Measurements from ENCODE around the gene FAM117B.
A peak's percentile ranks its signal among the peaks of the same experiment; 100 is the strongest.

Gene FAM117B

DNA sequence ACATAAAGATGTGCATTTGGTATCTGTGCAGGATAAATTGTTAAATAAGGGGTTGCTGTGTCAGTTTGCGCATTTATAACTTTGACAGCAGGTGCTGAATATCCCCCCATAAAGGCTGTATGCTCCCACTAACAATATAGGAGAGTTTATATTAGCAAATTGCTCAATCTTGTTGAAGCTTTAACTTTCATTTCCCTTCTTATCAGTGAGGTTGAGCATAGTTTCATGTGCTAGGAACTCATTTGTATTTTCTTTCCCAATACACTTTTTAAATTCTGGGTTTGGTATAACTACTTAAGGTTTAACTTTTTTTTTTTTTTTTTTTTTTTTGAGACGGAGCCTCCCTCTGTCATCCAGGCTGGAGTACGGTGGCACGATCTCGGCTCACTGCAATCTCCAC is 89.0 kb downstream of the FAM117B start:
- Mint-ChIP-seq H3K27ac (no peak overlapping the region), H3K4me3 (no peak overlapping the region), H3K36me3 (ENCODE audit: low read depth) (peaks cover 10% of the 10 kb centered on the region), H3K27me3 (ENCODE audit: low read depth) (no peaks in the 10 kb centered on the region), H3K4me1 (ENCODE audit: low read depth) (no peaks in the 10 kb centered on the region), H3K9me3 (no peaks in the 10 kb centered on the region)
- DNase-seq (ENCODE audit: low spot score): no peak

DNA sequence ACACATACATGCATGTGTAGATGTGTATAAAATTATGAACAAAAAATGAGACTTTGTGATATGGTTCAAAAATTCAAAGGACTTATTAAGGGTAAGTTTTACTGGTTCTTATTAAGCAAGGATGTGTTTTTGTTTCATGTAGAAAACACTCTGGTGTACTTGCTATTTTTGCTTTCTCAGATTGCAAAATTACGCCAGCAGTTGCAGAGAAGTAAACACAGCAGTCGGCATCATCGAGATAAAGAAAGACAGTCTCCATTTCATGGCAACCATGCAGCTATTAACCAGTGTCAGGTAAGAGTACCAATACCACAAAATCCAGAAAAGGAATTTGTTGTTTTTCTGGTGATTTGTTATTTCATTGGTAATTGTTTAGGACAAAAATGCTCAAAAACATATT is 91.3 kb downstream of the FAM117B start:
- Mint-ChIP-seq H3K27me3 (ENCODE audit: low read depth) (no peaks in the 10 kb centered on the region), H3K4me1 (ENCODE audit: low read depth) (peaks cover 6% of the 10 kb centered on the region), H3K27ac (no peak overlapping the region), H3K9me3 (peaks cover 5% of the 10 kb centered on the region), H3K36me3 (ENCODE audit: low read depth) (peaks cover 20% of the 10 kb centered on the region), H3K4me3 (no peak overlapping the region)
- no peak for DNase-seq (ENCODE audit: low spot score)

DNA sequence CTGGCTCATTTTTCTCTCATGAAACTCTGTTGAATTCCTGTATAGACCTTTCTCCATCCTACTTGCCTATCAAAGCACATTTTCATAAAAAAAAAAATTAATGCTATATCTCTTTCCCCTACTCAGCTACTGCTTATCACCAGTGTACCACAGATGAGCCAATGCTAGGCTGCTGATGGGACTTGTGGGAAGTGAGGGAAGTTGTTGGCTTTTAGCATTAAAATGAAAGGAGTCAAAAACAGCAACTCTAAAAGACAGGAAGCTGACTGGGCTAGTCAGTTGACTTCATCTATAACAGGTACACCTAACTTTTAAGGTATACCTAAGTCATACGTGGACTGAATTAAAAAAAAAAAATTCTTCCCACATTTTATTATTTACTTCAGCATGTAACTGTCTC is 102.1 kb downstream of the FAM117B start:
- H3K36me3 Mint-ChIP-seq (ENCODE audit: low read depth): peaks cover 37% of the 10 kb centered on the region
- no peaks in the 10 kb centered on the region for H3K4me1 Mint-ChIP-seq (ENCODE audit: low read depth)
- H3K4me3 Mint-ChIP-seq: no peak overlapping the region
- peaks cover 22% of the 10 kb centered on the region for H3K9me3 Mint-ChIP-seq
- no peaks in the 10 kb centered on the region for H3K27me3 Mint-ChIP-seq (ENCODE audit: low read depth)
- H3K27ac Mint-ChIP-seq: no peak overlapping the region
- DNase-seq (ENCODE audit: low spot score): no peak

DNA sequence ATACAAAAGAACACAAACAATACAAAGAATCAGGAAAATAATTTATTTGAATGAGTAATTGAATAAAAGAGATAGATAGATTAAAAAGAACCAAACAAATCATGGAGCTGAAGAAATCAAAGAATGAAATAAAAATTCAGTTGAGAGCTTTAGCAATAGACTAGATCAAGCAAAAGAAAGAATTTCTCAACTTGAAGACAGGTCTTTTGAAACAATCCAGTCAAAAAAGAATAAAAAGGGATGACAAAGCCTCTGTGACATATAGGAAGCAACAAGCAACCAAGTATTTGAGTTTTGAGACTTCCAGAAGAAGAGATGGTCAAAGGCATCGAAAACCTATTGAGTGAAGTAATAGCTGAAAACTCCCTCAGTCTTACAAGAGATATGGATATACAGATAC is 108.8 kb downstream of the FAM117B start:
- Mint-ChIP-seq H3K27ac (no peak overlapping the region), H3K9me3 (peaks cover 56% of the 10 kb centered on the region), H3K36me3 (ENCODE audit: low read depth) (peaks cover 43% of the 10 kb centered on the region), H3K4me1 (ENCODE audit: low read depth) (no peaks in the 10 kb centered on the region), H3K27me3 (ENCODE audit: low read depth) (no peaks in the 10 kb centered on the region), H3K4me3 (no peak overlapping the region)
- DNase-seq (ENCODE audit: low spot score): no peak

DNA sequence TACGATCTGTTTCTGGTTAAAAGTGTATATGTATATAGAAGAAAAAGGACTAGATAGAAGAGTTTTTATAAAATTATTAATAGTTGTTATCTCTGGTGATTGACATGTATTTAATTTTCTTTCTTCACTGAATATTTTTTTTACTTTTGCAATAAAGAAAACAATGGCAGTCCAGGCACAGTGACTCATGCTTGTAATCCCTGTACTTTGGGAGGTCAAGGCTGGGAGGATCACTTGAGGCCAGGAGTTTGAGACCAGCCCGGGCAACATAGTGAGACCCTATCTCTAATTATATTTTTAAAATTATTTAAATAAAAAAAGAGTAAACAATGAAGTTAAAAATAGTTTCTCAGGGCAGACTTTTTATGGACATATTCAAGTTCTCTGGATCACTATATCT is 114.7 kb downstream of the FAM117B start:
- Mint-ChIP-seq H3K27ac (peak overlapping the region; percentile 29), H3K4me3 (no peak overlapping the region), H3K9me3 (peaks cover 33% of the 10 kb centered on the region), H3K36me3 (ENCODE audit: low read depth) (peaks cover 24% of the 10 kb centered on the region), H3K4me1 (ENCODE audit: low read depth) (peaks cover 21% of the 10 kb centered on the region), H3K27me3 (ENCODE audit: low read depth) (no peaks in the 10 kb centered on the region)
- no peak for DNase-seq (ENCODE audit: low spot score)

DNA sequence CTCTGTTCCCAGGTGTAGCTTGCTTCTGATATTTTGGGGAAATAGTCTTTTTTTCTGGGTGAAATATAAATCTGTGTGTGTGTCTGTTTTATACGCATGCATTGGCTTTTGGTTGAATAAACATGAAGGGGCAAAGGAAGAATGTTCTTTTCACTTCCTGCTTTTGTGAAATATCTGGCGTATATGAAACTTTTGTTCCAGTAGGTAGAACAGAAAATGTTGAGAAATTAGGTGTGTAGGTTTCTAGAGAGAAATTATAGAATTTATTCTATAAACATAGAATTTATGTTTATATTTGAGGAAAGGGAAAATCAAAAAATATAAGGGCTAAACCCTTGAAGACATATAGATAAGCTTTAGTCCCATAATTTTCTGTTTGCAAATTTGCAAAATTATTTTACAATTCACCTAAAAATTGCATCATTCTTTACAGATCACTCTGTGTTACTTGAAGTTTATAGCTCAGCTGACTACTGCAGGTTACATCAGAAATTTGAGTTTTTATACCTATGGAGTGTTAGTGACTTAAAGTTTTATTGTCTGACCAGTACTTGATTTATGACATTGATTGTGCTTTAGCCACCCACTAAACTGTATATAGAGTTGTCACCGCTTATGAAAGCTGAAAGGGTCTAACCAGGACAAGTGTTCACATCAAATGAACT is 116.1 kb downstream of the FAM117B start:
- Mint-ChIP-seq H3K4me1 (ENCODE audit: low read depth) (peaks cover 21% of the 10 kb centered on the region), H3K9me3 (peaks cover 23% of the 10 kb centered on the region), H3K36me3 (ENCODE audit: low read depth) (peaks cover 18% of the 10 kb centered on the region), H3K4me3 (peak overlapping the region; percentile 17), H3K27me3 (ENCODE audit: low read depth) (no peaks in the 10 kb centered on the region), H3K27ac (no peak overlapping the region)
- DNase-seq (ENCODE audit: low spot score): no peak

DNA sequence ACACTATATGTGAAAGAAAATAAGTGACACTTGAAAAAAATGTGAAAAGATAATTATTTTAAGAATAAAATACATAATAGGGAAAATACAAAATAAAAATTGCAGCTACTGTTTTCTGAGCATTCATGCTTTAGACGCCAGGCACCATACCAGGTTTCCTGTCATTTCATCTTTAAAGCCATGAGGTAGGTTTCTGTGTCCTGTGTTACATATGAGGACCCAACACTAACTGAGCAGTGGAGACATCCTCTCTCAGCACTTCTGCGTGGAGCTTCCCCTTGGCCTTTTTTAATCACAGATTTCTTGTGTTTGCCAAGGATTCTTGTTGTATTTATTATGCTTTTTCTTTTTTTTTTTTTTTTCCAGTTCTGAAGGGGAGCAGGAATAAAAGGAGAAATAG is 117.3 kb downstream of the FAM117B start:
- H3K27ac Mint-ChIP-seq: no peak overlapping the region

DNA sequence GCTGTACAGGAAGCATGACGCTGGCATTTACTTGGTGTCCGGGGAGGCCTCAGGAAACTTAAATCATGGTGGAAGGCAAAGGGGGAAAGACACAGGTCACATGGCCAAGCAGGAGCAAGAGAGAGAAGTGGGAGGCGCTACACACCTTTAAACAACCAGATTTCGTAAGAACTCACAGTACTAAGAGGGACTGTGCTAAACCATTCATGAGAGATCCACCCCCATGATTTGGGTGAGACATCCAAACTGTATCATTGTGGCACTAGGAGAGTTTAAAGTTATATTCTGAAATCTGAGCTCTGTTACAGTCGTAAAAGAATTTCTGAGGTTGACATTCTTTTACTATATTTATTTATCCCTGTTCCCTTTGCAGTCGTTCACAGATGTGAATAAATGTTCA is 120.2 kb downstream of the FAM117B start:
- H3K36me3 Mint-ChIP-seq (ENCODE audit: low read depth): peaks cover 21% of the 10 kb centered on the region
- H3K27ac Mint-ChIP-seq: no peak overlapping the region
- no peak for DNase-seq (ENCODE audit: low spot score)
- H3K4me1 Mint-ChIP-seq (ENCODE audit: low read depth): peaks cover 18% of the 10 kb centered on the region
- no peaks in the 10 kb centered on the region for H3K27me3 Mint-ChIP-seq (ENCODE audit: low read depth)
- peaks cover 11% of the 10 kb centered on the region for H3K9me3 Mint-ChIP-seq
- no peak overlapping the region for H3K4me3 Mint-ChIP-seq

More for the DNA sequence above, 117.3 kb downstream of the FAM117B start:
- H3K9me3 Mint-ChIP-seq: peaks cover 12% of the 10 kb centered on the region
- DNase-seq (ENCODE audit: low spot score): no peak
- no peaks in the 10 kb centered on the region for H3K27me3 Mint-ChIP-seq (ENCODE audit: low read depth)
- H3K4me1 Mint-ChIP-seq (ENCODE audit: low read depth): peaks cover 21% of the 10 kb centered on the region
- H3K36me3 Mint-ChIP-seq (ENCODE audit: low read depth): peaks cover 17% of the 10 kb centered on the region
- H3K4me3 Mint-ChIP-seq: no peak overlapping the region

DNA sequence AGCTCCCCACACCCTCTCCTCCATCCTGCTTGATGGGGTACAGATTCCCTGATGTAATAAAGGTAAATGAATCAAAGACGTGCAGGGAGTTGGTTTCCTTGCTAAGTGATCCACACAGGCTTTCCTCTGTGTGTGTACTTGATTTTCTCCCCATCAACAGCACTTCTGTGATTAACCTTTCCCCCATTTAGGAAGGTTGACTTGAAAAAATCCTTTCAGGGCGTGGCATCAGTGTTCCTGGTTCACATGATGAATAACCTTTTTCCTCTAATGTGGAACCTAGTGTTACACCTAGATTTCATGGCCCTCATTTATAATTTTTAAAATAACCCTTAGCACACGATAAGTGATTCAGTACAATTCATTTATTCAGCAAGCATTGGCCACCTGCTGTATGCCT is 121.8 kb downstream of the FAM117B start:
- H3K4me1 Mint-ChIP-seq (ENCODE audit: low read depth): peaks cover 23% of the 10 kb centered on the region
- no peak overlapping the region for H3K4me3 Mint-ChIP-seq
- H3K36me3 Mint-ChIP-seq (ENCODE audit: low read depth): peaks cover 31% of the 10 kb centered on the region
- DNase-seq (ENCODE audit: low spot score): no peak
- H3K27ac Mint-ChIP-seq: no peak overlapping the region
- H3K27me3 Mint-ChIP-seq (ENCODE audit: low read depth): no peaks in the 10 kb centered on the region
- H3K9me3 Mint-ChIP-seq: peaks cover 11% of the 10 kb centered on the region

DNA sequence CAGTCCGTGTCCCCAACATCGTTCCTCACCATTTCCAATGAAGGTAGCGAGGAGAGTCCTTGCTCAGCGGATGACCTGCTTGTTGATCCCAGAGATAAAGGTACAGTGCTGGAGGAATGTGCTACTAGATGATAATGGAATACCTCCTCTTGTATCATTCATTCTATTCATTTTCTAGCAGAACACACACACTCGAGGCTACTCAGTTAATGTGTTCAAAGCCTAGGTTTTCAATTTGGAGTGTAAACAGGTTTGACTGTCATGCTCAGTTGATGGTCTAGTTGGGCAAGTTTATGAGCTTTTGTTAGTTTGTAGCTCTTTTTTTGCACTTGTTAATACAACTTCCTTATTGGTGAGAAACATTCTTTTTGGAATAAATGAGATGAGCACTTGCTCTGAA is 122.6 kb downstream of the FAM117B start:
- Mint-ChIP-seq H3K27ac (no peak overlapping the region), H3K4me3 (no peak overlapping the region), H3K4me1 (ENCODE audit: low read depth) (peaks cover 31% of the 10 kb centered on the region), H3K9me3 (peaks cover 11% of the 10 kb centered on the region), H3K27me3 (ENCODE audit: low read depth) (no peaks in the 10 kb centered on the region), H3K36me3 (ENCODE audit: low read depth) (peaks cover 32% of the 10 kb centered on the region)
- no peak for DNase-seq (ENCODE audit: low spot score)

DNA sequence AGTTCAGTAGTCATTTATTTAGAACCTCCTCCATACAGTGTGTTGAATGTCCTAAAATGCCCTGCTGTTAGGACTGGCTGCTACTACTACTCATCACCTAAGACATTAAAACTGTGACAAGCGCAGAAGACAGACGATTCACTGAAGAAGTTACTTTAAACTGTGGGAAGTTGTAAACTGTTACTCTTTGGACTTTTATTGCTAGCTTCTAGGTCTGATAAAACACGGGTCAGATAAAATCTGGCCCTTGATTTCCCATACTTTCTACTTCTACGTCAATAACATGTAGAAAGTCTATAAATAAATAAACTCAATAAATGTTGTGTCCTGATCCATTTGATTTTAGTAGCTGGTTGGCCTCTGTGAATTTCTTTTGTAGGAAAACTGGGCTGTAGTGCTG is 123.4 kb downstream of the FAM117B start:
- Mint-ChIP-seq H3K9me3 (peaks cover 10% of the 10 kb centered on the region), H3K27me3 (ENCODE audit: low read depth) (no peaks in the 10 kb centered on the region), H3K27ac (no peak overlapping the region), H3K4me1 (ENCODE audit: low read depth) (peaks cover 35% of the 10 kb centered on the region), H3K4me3 (no peak overlapping the region), H3K36me3 (ENCODE audit: low read depth) (peaks cover 35% of the 10 kb centered on the region)
- DNase-seq (ENCODE audit: low spot score): no peak

DNA sequence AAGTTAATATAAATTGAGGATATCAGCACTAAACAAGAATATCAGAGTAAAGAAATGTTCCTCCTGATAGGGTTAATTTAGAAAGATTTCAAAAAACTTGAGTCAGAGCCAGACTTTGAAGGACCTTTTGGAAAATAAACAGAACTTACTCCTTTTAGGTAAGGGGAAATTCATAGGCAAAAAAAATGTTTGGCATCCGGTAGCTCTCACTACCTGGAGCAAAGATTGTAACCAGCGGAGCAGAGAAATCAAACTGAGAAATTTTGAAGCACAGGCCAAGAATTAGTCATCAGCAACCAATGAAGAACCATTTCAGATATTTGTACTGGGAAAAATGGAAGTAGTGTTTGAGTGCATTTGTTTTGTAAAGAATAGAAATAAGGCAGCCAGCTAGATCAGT is 123.8 kb downstream of the FAM117B start:
- Mint-ChIP-seq H3K4me1 (ENCODE audit: low read depth) (peaks cover 34% of the 10 kb centered on the region), H3K36me3 (ENCODE audit: low read depth) (peaks cover 30% of the 10 kb centered on the region), H3K9me3 (peaks cover 6% of the 10 kb centered on the region), H3K27me3 (ENCODE audit: low read depth) (no peaks in the 10 kb centered on the region), H3K4me3 (no peak overlapping the region), H3K27ac (no peak overlapping the region)
- DNase-seq (ENCODE audit: low spot score): no peak

DNA sequence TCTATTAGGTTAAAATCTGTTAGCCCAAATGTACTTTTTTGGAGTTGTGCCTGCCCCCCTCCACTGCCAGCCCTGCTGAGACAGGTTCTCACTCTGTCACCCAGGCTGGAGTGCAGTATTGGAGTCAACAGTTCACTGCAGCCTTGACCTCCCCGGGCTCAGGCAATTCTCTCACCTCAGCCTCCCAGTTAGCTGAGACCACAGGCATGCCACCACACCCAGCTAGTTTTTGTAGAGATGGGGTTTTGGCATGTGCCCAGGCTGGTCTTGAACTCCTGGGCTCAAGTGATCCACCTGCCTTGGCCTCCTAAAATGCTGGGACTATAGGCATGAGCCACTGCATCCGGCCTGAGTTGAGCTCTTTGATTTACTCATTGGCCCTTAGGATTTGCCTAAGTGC is 126.1 kb downstream of the FAM117B start:
- H3K9me3 Mint-ChIP-seq: no peaks in the 10 kb centered on the region
- H3K27ac Mint-ChIP-seq: peak overlapping the region; percentile 39
- peaks cover 38% of the 10 kb centered on the region for H3K4me1 Mint-ChIP-seq (ENCODE audit: low read depth)
- no peak for DNase-seq (ENCODE audit: low spot score)
- H3K27me3 Mint-ChIP-seq (ENCODE audit: low read depth): no peaks in the 10 kb centered on the region
- peaks cover 40% of the 10 kb centered on the region for H3K36me3 Mint-ChIP-seq (ENCODE audit: low read depth)
- peak overlapping the region; percentile 48 for H3K4me3 Mint-ChIP-seq

DNA sequence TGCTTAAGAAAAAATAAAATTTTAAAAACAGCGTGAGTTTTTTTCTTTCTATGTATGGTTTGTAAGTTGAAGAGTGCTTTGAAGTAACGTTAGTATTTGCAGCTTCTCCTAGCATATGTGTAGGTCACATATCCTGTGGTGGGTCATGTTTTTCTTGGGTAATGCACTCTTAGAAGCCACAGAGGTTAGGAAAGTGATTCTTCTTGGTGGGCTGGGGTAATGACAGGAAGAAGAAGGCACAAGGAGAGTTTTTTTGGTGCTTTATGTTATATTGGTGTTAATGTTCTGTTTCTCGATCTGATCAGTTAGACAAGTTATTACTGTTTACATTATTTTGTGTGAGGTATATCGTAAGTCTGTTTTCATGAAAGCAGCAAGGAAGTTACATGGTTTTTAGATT is 127.8 kb downstream of the FAM117B start:
- Mint-ChIP-seq H3K36me3 (ENCODE audit: low read depth) (peaks cover 38% of the 10 kb centered on the region), H3K4me3 (peak overlapping the region; percentile 70), H3K27me3 (ENCODE audit: low read depth) (no peaks in the 10 kb centered on the region), H3K9me3 (no peaks in the 10 kb centered on the region), H3K4me1 (ENCODE audit: low read depth) (peaks cover 38% of the 10 kb centered on the region), H3K27ac (peak overlapping the region; percentile 84)
- peak; percentile 14 for DNase-seq (ENCODE audit: low spot score)

DNA sequence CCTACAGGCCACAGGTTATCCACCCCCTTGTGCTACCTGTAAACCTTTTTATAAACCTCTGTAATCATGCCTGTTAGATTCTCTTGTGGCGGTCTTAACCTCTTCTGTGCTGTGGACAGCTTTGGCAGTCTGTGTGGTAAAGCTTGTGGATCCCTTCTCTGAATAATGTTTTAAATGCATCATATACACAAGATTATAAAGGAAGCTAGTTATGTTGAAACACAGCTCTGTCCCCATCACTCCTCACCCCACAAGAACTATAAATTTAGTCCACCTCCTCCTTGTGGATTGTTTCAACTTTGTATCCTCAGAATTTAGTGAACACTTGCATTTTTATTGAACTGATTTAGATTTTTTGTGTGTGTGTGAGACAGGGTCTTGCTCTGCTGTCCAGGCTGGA is 129.1 kb downstream of the FAM117B start:
- Mint-ChIP-seq H3K27me3 (ENCODE audit: low read depth) (no peaks in the 10 kb centered on the region), H3K4me3 (peak overlapping the region; percentile 1), H3K27ac (peak overlapping the region; percentile 16), H3K4me1 (ENCODE audit: low read depth) (peaks cover 42% of the 10 kb centered on the region), H3K36me3 (ENCODE audit: low read depth) (peaks cover 40% of the 10 kb centered on the region), H3K9me3 (no peaks in the 10 kb centered on the region)
- DNase-seq (ENCODE audit: low spot score): no peak

Measured in T-helper 2 cell treated with Interferon-gamma antibody and Interleukin-4, amounts not matched to agents 5 μg/mL and 100 μg/mL, for 36 hours (primary cell).